Panc1 (cell line): ENCODE measurements around the gene MRLN. TPM values are rescaled to one million over a fixed set of nuclear protein-coding genes. Genes with fewer than 3 reads are reported as not detected.

Experiments
- ATAC-seq: fragments of 200-7000 bp; cut with Tn5 transposase; 2 replicates; pipeline ENCODE4 v1.9.1; 2020; ENCODE audit warnings: mild to moderate bottlenecking, moderate library complexity
- BruUV-seq: library from RNA; stranded (reverse); fragments of 400-500 nt; replicated peaks from 2 replicates; lab custom pipeline; 2021; lab: Mats Ljungman, UMichigan
- CTCF ChIA-PET: fragments of 300-600 bp; sonication (Branson Sonifier 250); formaldehyde crosslinking; loops from one replicate; lab custom pipeline; 2022; ENCODE audit warnings: antibody characterized with exemption; lab: Charles Lee
- POLR2A ChIA-PET: fragments of 300-600 bp; sonication (Branson Sonifier 250); formaldehyde crosslinking; loops from one replicate; lab custom pipeline; 2022; ENCODE audit warnings: antibody characterized with exemption; lab: Charles Lee
- DNase-seq: peaks from one replicate; pipeline ENCODE4 v3.0.0-alpha.2; 2010; ENCODE audit warnings: low read depth, low spot score
- H3K27ac ChIP-seq: 2 replicates; pipeline ENCODE4 v1.5.1; 2011; ENCODE audit warnings: mild to moderate bottlenecking, low read length, inconsistent platforms
- H3K27me3 ChIP-seq: fragments of 200-500 bp; sonication (Bioruptor generic); 2 replicates; pipeline ENCODE4 v1.6.0; 2014; ENCODE audit warnings: low read length, inconsistent platforms; ENCODE audit not compliant: control insufficient read depth, insufficient read depth
- H3K36me3 ChIP-seq: fragments of 200-500 bp; sonication (Bioruptor generic); 2 replicates; pipeline ENCODE4 v1.5.1; 2014; ENCODE audit warnings: inconsistent platforms, mild to moderate bottlenecking, low read length, moderate library complexity; ENCODE audit not compliant: control insufficient read depth, insufficient read depth
- H3K4me1 ChIP-seq: 2 replicates; pipeline ENCODE4 v1.5.1; 2011; ENCODE audit warnings: inconsistent platforms, mild to moderate bottlenecking, low read length, moderate library complexity; ENCODE audit not compliant: control insufficient read depth, insufficient read depth
- H3K4me3 ChIP-seq, 2 experiments: 2 replicates each; pipeline ENCODE4 v1.5.1; 2011 to 2012; ENCODE audit warnings: low read depth in 2 of 2, low read length in 2 of 2, mild to moderate bottlenecking in 2 of 2, inconsistent platforms in 1 of 2, moderate library complexity in 1 of 2
- H3K9me3 ChIP-seq: fragments of 200-500 bp; sonication (Bioruptor generic); 2 replicates; pipeline ENCODE4 v1.5.1; 2014; ENCODE audit warnings: low read depth, mild to moderate bottlenecking, inconsistent platforms, low read length, moderate library complexity; ENCODE audit not compliant: control insufficient read depth, insufficient read depth
- CTCF ChIP-seq: fragments of 450-650 bp; IDR thresholded peaks from 2 replicates; pipeline ENCODE4 v1.5.1; 2017; ENCODE audit warnings: mild to moderate bottlenecking
- POLR2AphosphoS5 ChIP-seq: IDR thresholded peaks from 2 replicates; pipeline ENCODE4 v1.6.1; 2012; ENCODE audit warnings: mild to moderate bottlenecking, low read depth, low read length, moderate library complexity
- REST ChIP-seq, 2 experiments: IDR thresholded peaks; 2 replicates each; pipeline ENCODE4 v1.6.1; 2011 to 2012; ENCODE audit warnings: low read depth in 2 of 2, control low read depth in 1 of 2, low read length in 1 of 2, mild to moderate bottlenecking in 1 of 2, moderate library complexity in 1 of 2; ENCODE audit not compliant: insufficient read depth in 1 of 2
- SIN3A ChIP-seq: IDR thresholded peaks from 2 replicates; pipeline ENCODE4 v1.6.1; 2012; ENCODE audit warnings: low read depth, mild to moderate bottlenecking, low read length, moderate library complexity, borderline replicate concordance; ENCODE audit not compliant: insufficient read depth
- TCF7L2 ChIP-seq: IDR thresholded peaks from 2 replicates; pipeline ENCODE4 v1.6.1; 2011; ENCODE audit warnings: mild to moderate bottlenecking, low read depth, low read length, inconsistent platforms
- in situ Hi-C: cut with HindIII; loops from 2 replicates; pipeline ENCODE4 v1.10.0; 2016; ENCODE audit warnings: low sequenced_read_pairs, low pct_unique_long_range_greater_than_20kb
- intact Hi-C: fragments of 100-400 bp; cut with micrococcal nuclease; formaldehyde crosslinking; loops from one replicate; pipeline ENCODE4 v1.10.0; 2022; ENCODE audit not compliant: unreplicated experiment
- total RNA-seq: library from RNA; stranded (reverse); gene quantifications from one replicate; pipeline ENCODE4 v1.2.1, GENCODE V29; 2021; ENCODE audit not compliant: unreplicated experiment

Gene MRLN
- total RNA-seq, 1 experiment from 2014 or later: not detected

- no peak for ATAC-seq
- BruUV-seq: no TSS peak
- intact Hi-C loops (no loop called here), in situ Hi-C loops (no loop called here)
- H3K27me3 ChIP-seq: no peaks in the 10 kb centered on the region
- no peak for DNase-seq
- CTCF ChIA-PET: no interaction called here
- H3K4me1 ChIP-seq: no peaks in the 10 kb centered on the region
- H3K9me3 ChIP-seq: no peaks in the 10 kb centered on the region
- peak; percentile 22; the same call in 1 of the 2 replicates for TF ChIP-seq CTCF
- no peak for TF ChIP-seq SIN3A
- no peak for TF ChIP-seq POLR2AphosphoS5
- H3K27ac ChIP-seq: no peak overlapping the region
- POLR2A ChIA-PET: no interaction called here
- H3K4me3 ChIP-seq: no peak overlapping the region
- H3K36me3 ChIP-seq: no peaks in the 10 kb centered on the region
Measured at GRCh38 chr10:59719374-59719773, 33.9 kb downstream of the MRLN start.

GRCh38 chr10:59718257-59718656 lies 35.0 kb downstream of the MRLN start:
- DNase-seq (no peak), ATAC-seq (no peak)
- in situ Hi-C loops (no loop called here), intact Hi-C loops (no loop called here)
- peaks cover 3% of the 10 kb centered on the region; the same call in 1 of the 2 replicates for H3K27me3 ChIP-seq
- no peaks in the 10 kb centered on the region for H3K4me1 ChIP-seq
- H3K4me3 ChIP-seq: no peak overlapping the region
- ChIA-PET POLR2A (no interaction called here), CTCF (no interaction called here)
- no peak overlapping the region for H3K27ac ChIP-seq
- BruUV-seq: no TSS peak
- no peaks in the 10 kb centered on the region for H3K36me3 ChIP-seq
- no peak for TF ChIP-seq CTCF
- no peak for TF ChIP-seq TCF7L2
- no peak for TF ChIP-seq SIN3A
- TF ChIP-seq POLR2AphosphoS5: no peak
- no peak for TF ChIP-seq REST (IDR thresholded peaks at IDR 0.05; ENCODE audit: insufficient read depth in 1 of 2, low read depth in 2 of 2, low read length in 1 of 2)
- H3K9me3 ChIP-seq: no peaks in the 10 kb centered on the region
